ENCODE data around the gene ANKRD44.

The ANKRD44 gene

DNA sequence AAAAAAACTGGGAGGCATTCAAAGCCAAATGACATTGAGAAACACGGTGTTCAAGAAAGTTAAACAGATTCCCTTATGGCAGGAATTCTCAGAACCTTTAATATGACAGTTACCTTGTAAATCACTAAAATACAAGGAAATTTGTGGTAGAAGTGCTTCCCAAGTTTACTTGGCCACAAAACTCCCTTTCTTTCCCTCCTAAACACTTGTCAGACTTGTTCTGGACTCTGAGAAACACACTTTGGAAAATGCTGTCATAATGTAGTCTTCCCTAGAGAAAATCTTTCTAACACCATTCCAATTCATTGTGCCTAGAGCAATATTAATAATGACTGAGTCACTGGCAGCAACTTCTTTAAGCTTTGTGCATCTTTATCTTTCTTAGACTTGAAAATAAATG lies 140.4 kb downstream of the ANKRD44 start:
- no peak for DNase-seq

- DNase-seq = peak; percentile 68
Observed at GRCh38 chr2:197168705-197169104, 141.9 kb downstream of the ANKRD44 start.

- no peak for DNase-seq
Observed at GRCh38 chr2:197167608-197168314, 142.8 kb downstream of the ANKRD44 start.

DNA sequence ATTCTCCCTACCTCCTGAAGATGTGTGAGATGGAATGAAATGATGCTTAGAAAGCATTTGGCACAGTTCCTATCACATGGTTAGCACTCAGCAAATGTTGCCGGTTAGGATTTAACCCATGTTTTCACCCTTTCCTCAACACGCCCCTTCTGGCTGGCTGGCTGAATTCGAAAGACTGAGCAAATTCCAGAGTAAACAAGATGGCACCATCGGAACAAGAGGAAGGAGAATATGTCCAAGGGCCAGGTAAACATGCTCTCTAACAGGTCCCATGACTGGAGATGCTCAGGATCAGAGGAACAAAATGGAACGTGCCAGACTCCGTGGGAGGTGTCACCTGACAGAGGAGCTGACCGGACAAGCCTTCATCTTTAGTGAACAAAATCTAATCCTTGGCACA lies 145.6 kb downstream of the ANKRD44 start:
- DNase-seq = no peak

DNA sequence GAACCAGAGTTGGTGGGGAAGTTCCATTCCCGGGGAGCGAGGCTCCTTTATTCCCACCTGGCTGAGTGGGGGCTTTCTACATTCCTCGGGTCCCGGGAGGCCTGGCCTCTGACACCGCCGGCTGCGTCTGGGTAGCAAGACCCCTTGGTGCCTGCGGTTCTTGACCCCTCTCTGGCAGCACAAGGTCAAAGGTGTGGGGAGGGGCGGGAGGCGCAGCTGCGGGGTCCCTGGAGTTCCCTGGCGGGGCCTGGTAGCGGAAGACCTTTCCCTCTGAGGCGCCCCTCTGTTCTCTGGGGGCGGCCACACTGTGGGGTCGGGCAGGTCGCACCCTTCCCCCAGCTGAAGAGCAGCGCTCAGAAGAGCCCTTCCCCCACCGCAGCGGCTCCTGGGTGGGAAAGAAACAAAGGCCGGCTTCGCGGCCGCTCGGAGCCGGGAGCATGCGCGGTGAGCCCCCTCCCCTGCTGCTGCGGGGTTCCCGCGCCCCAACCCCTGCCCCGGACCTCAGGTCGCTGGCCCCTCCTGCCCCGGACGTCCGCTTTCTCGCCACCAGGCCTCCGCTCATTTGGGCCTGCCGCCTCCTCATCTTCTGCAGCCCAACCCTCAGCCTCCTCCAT lies 146.3 kb downstream of the ANKRD44 start:
- no peak for DNase-seq

DNA sequence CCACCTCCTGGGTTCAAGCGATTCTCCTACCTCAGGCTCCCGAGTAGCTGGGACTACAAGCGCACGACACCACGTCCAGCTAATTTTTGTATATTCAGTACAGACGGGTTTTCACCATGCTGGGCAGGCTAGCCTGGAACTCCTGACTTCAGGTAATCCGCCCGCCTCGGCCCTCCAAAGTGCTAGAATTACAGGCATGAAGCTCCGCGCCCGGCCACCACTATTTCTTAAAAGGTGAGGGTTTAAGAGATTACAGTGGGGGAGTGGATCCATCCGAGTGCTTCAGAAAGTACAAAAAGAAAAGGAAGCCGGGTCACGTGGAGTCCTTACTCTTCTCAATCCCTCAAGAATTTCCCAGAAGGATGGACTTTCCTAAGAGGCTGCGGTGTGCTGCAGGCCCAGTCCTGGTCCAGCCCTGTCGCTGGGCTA lies 146.9 kb downstream of the ANKRD44 start:
- DNase-seq = no peak

DNA sequence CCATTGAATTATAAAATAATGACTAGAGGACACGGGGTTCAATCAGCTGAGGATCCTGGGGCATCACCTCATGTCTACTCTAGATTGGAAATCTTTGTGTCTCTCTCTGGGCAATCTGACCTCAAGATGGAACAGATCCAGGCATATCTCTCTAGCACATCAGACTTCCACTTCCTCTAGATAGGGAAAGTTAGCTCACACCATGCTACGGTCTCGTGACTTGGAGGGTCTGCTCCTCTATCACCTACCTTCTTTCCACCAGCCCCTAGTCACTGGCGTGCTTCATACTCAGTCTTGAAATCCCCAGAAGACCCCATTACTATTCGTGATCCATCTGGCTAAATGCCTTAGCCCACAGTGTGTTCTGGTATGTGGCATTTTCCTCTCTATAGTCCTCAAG lies 148.8 kb downstream of the ANKRD44 start:
- DNase-seq = no peak

GRCh38 chr2:197159661-197160211 lies 150.8 kb downstream of the ANKRD44 start:
- peak; percentile 48 for DNase-seq

DNA sequence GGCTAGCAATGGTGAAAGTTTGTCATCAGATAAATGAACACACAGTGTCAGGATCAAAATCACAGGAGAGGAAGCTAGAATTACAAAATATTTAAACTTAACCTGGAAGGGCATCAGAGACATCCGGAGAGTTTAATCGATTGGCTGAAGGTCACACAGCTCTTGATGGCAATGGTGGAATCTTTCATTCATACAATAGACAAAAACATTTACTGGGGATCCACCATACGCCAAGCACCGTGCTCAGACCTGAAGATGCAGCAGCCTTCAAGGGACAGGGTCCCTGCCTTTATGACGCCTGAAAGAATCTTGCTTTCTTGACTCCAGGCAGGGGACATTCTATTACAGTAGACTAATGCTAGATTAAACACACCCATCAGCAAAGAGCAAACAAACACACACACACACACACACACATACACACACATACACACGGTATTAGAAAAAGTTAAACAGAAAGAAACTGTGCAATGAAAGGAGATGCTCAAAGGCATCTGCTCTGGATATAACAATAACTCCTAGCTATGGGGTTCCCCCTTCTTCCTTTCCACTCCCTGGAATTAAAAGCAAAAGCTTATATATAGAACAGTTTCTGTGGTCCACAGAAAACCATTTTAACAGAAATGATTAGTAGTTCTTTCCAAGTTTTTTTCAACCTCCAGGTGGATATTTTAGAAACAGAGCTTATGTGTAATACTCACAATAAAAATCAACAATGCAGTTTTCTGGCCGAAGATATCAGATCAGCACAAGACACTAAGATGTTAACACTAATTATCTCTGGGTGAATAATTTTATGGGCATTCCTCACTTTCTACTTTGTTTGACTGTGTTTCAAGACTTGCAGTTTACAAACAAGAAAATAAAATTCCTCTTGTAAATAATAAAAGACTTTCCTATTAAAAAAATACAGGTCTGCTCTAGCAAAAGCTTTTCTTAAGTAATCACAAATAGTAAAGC lies 151.7 kb downstream of the ANKRD44 start:
- DNase-seq = no peak

DNA sequence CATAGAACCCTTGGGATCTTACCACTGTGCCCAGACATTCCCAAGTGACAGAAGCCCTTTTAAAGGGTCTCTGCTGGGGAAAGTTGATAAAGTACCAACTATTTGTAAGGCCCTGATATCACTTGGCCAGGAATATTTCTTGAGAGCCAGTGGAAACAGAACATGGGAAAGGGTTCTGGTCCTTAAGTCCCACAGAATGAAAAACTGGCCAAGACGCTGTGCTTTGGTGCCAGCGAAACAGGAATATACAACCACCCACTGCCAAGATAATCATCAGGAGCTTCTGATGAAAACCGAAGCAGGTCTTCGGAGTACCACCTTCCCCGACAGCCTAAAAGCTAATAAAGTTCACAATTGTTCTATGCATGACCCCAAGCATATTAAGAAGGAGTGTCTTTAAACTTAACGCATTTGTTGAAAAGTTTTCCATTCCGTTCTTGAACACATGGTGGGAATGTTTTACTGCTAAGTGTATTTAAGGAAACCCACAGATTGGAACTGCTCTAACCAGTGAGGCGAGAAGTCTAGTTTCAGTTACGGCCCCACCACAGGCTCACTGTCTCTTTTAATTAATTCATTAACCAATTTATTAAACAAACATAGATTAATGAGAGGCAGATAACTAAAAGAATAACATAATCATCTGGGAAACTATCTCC lies 152.6 kb downstream of the ANKRD44 start:
- DNase-seq = no peak

- DNase-seq = no peak
Observed at GRCh38 chr2:197156771-197157170, 153.8 kb downstream of the ANKRD44 start.

GRCh38 chr2:197152451-197153228 lies 157.9 kb downstream of the ANKRD44 start:
- peak; percentile 25 for DNase-seq

DNA sequence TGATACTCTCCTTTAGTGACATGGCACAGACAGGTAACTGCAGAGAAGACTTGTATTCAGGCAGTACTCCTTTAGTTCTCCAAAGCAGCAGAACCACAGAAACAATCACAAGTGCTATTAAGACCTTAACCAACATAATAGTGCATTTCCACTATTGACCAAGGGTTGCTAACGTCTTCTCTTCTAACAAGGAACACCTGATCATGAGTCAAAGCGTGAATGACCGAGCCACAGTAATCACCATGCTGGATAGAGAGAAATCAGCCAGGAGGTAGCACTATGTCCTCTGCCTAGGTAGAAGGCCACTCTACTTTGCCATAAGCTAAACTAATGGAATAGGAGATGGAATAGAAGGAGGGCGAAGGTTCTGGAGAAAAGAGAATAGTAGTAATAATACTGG lies 161.0 kb downstream of the ANKRD44 start:
- DNase-seq = no peak

- DNase-seq = no peak
Observed at GRCh38 chr2:197148401-197148800, 162.2 kb downstream of the ANKRD44 start.

GRCh38 chr2:197147942-197148341 lies 162.6 kb downstream of the ANKRD44 start:
- DNase-seq = no peak

DNA sequence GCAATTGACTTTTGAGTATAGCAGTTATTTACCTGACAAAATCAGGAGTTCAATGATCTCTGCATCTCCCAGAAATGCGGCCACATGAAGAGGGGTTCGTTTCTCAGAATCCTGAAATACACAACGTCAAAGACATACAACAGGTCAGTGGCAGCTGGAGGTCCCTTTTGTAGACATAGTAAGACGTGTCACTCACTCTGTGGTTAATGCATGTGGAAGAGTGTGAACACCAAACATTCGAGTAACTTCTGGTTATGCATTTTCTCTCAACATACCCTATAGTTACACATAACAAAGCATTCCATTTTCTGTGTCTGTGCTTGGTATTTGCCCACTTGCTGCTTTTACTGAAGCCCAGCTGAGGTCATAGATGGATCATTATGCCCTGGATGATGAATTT lies 163.6 kb downstream of the ANKRD44 start:
- DNase-seq = no peak

- peak; percentile 49 for DNase-seq
Observed at GRCh38 chr2:197145471-197146056, 165.0 kb downstream of the ANKRD44 start.

DNA sequence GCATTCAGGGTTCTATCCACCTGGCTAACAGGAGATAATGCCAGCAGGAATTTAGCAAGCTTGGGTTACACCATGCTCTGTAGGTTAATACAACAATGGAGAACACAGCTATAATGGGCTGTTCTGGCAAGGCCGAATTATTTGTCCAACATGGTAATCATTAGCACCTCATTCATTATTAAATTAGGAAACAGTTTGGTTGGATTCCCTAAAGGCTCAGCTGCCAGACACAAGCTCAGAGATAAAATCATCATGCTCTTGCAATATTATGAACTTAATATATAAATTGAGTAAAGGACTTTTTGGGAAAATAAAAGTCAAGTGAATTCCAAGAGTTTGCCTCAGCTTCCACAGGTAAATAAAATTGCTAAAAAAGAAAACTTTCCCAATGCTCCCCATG lies 166.4 kb downstream of the ANKRD44 start:
- DNase-seq = no peak

DNA sequence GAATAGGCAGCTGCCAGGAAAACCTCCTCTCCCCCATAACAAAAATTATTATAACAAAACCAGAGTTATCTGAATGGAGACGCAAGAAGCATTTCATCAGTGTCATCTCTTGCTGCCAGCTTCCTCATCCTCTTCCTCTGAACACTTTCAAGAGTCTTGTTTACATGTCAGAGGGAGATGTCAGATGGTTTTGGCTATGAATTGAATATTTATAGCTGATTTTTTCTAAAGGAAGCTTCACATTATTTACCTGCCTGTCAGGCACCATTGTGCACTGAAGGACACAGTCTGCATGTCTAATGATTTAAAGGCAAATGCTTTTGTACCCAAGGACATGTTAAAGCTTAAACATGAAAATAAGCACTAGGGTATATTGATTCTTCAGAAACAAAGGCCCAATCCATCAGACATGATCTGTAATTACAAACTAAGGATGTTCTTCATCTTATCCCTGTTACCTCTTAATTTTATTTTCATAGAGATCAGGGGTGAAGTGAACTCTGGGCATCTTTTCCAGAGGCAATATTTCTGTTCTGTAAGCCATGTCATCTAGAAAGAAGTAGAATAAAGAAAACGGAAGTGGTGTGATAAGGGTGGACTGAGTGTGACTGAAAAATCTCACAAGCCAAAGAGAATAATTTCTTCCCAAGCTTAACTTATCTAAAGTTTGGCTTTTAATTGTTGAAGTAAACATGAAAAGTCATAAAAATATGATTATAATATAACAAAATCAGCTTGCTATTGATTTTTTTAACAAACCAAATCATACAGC lies 168.7 kb downstream of the ANKRD44 start:
- DNase-seq = no peak

DNA sequence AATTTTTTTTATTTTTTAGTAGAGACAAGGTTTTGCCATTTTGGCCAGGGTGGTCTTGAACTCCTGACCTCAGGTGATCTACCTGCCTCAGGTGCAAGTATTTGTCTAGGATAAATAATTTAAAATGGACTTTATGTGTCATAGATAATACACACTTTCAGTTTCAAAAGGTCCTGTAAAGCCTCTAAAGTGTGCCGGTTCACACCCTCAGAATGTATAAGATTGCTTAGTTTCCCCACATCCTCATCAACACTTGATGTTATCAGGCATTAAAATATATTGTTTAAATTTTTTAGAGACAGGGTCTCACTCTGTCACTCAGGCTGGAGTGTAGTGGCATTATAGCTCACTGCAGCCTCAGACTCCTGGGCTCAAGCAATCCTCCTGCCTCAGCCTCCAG lies 170.5 kb downstream of the ANKRD44 start:
- DNase-seq = peak; percentile 28

- DNase-seq = no peak
Observed at GRCh38 chr2:197138506-197138905, 172.1 kb downstream of the ANKRD44 start.

All from CD4-positive, alpha-beta T cell treated with Interleukin-12 subunit alpha and Interleukin-12 subunit beta, for 1 hour (primary cell).